Liver (tissue), 9 donors: Measurements from ENCODE around the gene INPP5A. TPM values are rescaled to one million over a fixed set of nuclear protein-coding genes. Genes with fewer than 3 reads are reported as not detected.

ENCODE experiments used
- DNase-seq: peaks from one replicate; pipeline ENCODE4 v3.0.0-alpha.2; 2017; ENCODE audit warnings: low spot score
- H3K27ac ChIP-seq, 2 donors: one replicate each; pipeline ENCODE4 v1.7.0; 2013; ENCODE audit warnings: inconsistent platforms in 2 of 2, low read length in 2 of 2, control low read depth in 1 of 2, low read depth in 1 of 2, mild to moderate bottlenecking in 1 of 2
- H3K27me3 ChIP-seq, 4 donors: one replicate each; pipeline versions ENCODE4 v1.6.1 to v1.7.0; 2013; ENCODE audit warnings: low read length in 3 of 4, inconsistent platforms in 1 of 4, mild to moderate bottlenecking in 1 of 4, moderate library complexity in 1 of 4; ENCODE audit not compliant: control insufficient read depth in 4 of 4, insufficient read depth in 4 of 4
- H3K36me3 ChIP-seq, 4 donors: one replicate each; pipeline versions ENCODE4 v1.6.1 to v1.7.0; 2013; ENCODE audit warnings: low read length in 3 of 4, mild to moderate bottlenecking in 3 of 4, low read depth in 1 of 4, moderate library complexity in 1 of 4; ENCODE audit not compliant: control insufficient read depth in 4 of 4, insufficient read depth in 3 of 4
- H3K4me1 ChIP-seq, 4 donors: one replicate each; pipeline versions ENCODE4 v1.6.1 to v1.7.0; 2013; ENCODE audit warnings: low read length in 3 of 4, mild to moderate bottlenecking in 3 of 4, moderate library complexity in 1 of 4; ENCODE audit not compliant: control insufficient read depth in 4 of 4, insufficient read depth in 4 of 4
- H3K4me3 ChIP-seq, 3 donors: one replicate each; pipeline versions ENCODE4 v1.6.1 to v1.7.0; 2013; ENCODE audit warnings: low read length in 3 of 3, control low read depth in 1 of 3, low read depth in 1 of 3, mild to moderate bottlenecking in 1 of 3
- H3K9ac ChIP-seq, 2 donors: one replicate each; pipeline ENCODE4 v1.7.0; 2013; ENCODE audit warnings: low read length in 2 of 2, mild to moderate bottlenecking in 2 of 2, moderate library complexity in 2 of 2, control low read depth in 1 of 2, low read depth in 1 of 2
- H3K9me3 ChIP-seq, 4 donors: one replicate each; pipeline versions ENCODE4 v1.6.1 to v1.7.0; 2013; ENCODE audit warnings: low read length in 3 of 4; ENCODE audit not compliant: control insufficient read depth in 4 of 4
- EGR1 ChIP-seq, 2 donors: IDR thresholded peaks; 2 replicates each; pipeline ENCODE4 v1.6.1; 2016 to 2018; ENCODE audit warnings: antibody characterized with exemption in 2 of 2, low read depth in 2 of 2
- FOXA1 ChIP-seq: IDR thresholded peaks from 2 replicates; pipeline ENCODE4 v1.6.1; 2016; ENCODE audit warnings: antibody characterized with exemption
- FOXA2 ChIP-seq: IDR thresholded peaks from 2 replicates; pipeline ENCODE4 v1.6.1; 2016; ENCODE audit warnings: antibody characterized with exemption
- GABPA ChIP-seq, 2 donors: IDR thresholded peaks in 1 of 2; conservative IDR thresholded peaks in 1 of 2; 2 replicates each; pipeline ENCODE4 v1.6.1; 2016; ENCODE audit warnings: antibody characterized with exemption in 2 of 2, mild to moderate bottlenecking in 1 of 2, moderate library complexity in 1 of 2
- HNF4A ChIP-seq, 2 donors: conservative IDR thresholded peaks; 2 replicates each; pipeline ENCODE4 v1.6.1; 2016; ENCODE audit warnings: antibody characterized with exemption in 2 of 2, mild to moderate bottlenecking in 2 of 2
- HNF4G ChIP-seq: IDR thresholded peaks from 2 replicates; pipeline ENCODE4 v1.6.1; 2016; ENCODE audit warnings: antibody characterized with exemption
- JUND ChIP-seq, 2 donors: IDR thresholded peaks; 2 replicates each; pipeline ENCODE4 v1.6.1; 2016; ENCODE audit warnings: antibody characterized with exemption in 2 of 2
- NR2F2 ChIP-seq: IDR thresholded peaks from 2 replicates; pipeline ENCODE4 v1.6.1; 2016; ENCODE audit warnings: antibody characterized with exemption
- RAD21 ChIP-seq, 2 donors: IDR thresholded peaks; 2 replicates each; pipeline ENCODE4 v1.6.1; 2016; ENCODE audit warnings: antibody characterized with exemption in 2 of 2, mild to moderate bottlenecking in 2 of 2
- RXRA ChIP-seq, 2 donors: IDR thresholded peaks; 2 replicates each; pipeline ENCODE4 v1.6.1; 2017 to 2018; ENCODE audit warnings: antibody characterized with exemption in 2 of 2, mild to moderate bottlenecking in 1 of 2
- SP1 ChIP-seq: IDR thresholded peaks from 2 replicates; pipeline ENCODE4 v1.6.1; 2018; ENCODE audit warnings: antibody characterized with exemption, mild to moderate bottlenecking
- TAF1 ChIP-seq: conservative IDR thresholded peaks from 2 replicates; pipeline ENCODE4 v1.6.1; 2016; ENCODE audit warnings: antibody characterized with exemption, mild to moderate bottlenecking
- YY1 ChIP-seq: IDR thresholded peaks from 2 replicates; pipeline ENCODE4 v1.6.1; 2016; ENCODE audit warnings: antibody characterized with exemption, mild to moderate bottlenecking
- WGBS: extraction: QIAGEN DNeasy Blood & Tissue Kit; methylation state at CpG from one replicate; pipeline ENCODE4 v1.1.7; 2013; 5-methylcytosine and 5-hydroxymethylcytosine counted together
- polyA plus RNA-seq, 2 donors: library from polyadenylated mRNA; stranded (reverse) in 1 of 2; unstranded in 1 of 2; fragments of 200-250 nt in 1 of 2; fragments of >200 nt in 1 of 2; fragmentation: Nextera tagmentation in 1 of 2; extraction: Ambion mirVana in 1 of 2; gene quantifications; one replicate each; pipeline versions ENCODE4 v1.2.1 to v1.2.3, GENCODE V29; 2013 to 2015
- total RNA-seq, 2 donors: library from RNA; depleted of rRNA; stranded (reverse); fragments of >200 nt; gene quantifications; one replicate each; pipeline ENCODE4 v1.2.3, GENCODE V29; 2014
- TF ChIP-seq, protein P1 (sequence below): IDR thresholded peaks from 2 replicates; pipeline ENCODE4 v1.6.1; 2016; ENCODE audit warnings: antibody characterized with exemption
- TF ChIP-seq, protein P2 (sequence below): fragments of 150-350 bp; IDR thresholded peaks from 2 replicates; pipeline ENCODE4 v1.5.1; 2017; ENCODE audit warnings: improper control_type of control experiment, low read depth, low read length; ENCODE audit not compliant: missing input control
- TF ChIP-seq, protein P3 (sequence below): IDR thresholded peaks from 2 replicates; pipeline ENCODE4 v1.6.1; 2016; ENCODE audit warnings: antibody characterized with exemption, mild to moderate bottlenecking
- TF ChIP-seq, protein P4 (sequence below): IDR thresholded peaks from 2 replicates; pipeline ENCODE4 v1.6.1; 2016; ENCODE audit warnings: antibody characterized with exemption
- TF ChIP-seq, protein P5 (sequence below): IDR thresholded peaks from 2 replicates; pipeline ENCODE4 v1.6.1; 2016; ENCODE audit warnings: antibody characterized with exemption
- donor health status: healthy.
- donor health status: healthy.
- donor health status: healthy.
- donor health status: healthy.
- donor health status: healthy.

The INPP5A gene
- total and polyA plus RNA-seq, 4 donors: 4.3 to 26.5 (median 10.9) TPM

DNA sequence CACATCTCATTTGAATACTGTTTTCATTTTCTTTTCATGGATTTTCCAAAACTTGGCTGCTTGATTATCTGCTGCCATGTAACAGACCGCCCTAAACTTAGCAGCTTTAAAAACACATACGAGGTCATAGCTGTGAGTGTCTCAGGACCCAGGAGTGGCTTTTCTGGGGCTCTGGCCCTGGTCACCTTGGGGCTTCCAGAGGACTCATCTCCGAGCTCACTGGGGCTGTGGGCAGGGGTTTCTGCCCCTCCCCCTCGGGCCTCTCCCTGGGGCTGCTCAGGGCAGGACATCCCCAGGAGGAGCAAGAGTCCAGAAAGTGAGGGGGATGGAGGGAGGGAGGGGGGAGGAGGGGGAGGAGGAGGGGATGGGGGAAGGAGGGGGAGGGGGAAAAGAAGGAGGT is 171.3 kb downstream of the INPP5A start:
- no peak overlapping the region for H3K4me3 ChIP-seq
- peaks cover 3 to 25% (median 7%) of the 10 kb centered on the region in 4 donors for H3K36me3 ChIP-seq
- no peak for DNase-seq
- no peak for TF ChIP-seq EGR1 (IDR thresholded peaks at IDR 0.05; ENCODE audit: low read depth in 2 of 2)
- no peak for TF ChIP-seq SP1
- TF ChIP-seq, protein P1, sequence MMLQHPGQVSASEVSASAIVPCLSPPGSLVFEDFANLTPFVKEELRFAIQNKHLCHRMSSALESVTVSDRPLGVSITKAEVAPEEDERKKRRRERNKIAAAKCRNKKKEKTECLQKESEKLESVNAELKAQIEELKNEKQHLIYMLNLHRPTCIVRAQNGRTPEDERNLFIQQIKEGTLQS: no peak
- TF ChIP-seq, protein P2, sequence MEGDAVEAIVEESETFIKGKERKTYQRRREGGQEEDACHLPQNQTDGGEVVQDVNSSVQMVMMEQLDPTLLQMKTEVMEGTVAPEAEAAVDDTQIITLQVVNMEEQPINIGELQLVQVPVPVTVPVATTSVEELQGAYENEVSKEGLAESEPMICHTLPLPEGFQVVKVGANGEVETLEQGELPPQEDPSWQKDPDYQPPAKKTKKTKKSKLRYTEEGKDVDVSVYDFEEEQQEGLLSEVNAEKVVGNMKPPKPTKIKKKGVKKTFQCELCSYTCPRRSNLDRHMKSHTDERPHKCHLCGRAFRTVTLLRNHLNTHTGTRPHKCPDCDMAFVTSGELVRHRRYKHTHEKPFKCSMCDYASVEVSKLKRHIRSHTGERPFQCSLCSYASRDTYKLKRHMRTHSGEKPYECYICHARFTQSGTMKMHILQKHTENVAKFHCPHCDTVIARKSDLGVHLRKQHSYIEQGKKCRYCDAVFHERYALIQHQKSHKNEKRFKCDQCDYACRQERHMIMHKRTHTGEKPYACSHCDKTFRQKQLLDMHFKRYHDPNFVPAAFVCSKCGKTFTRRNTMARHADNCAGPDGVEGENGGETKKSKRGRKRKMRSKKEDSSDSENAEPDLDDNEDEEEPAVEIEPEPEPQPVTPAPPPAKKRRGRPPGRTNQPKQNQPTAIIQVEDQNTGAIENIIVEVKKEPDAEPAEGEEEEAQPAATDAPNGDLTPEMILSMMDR: no peak
- TF ChIP-seq, protein P3, sequence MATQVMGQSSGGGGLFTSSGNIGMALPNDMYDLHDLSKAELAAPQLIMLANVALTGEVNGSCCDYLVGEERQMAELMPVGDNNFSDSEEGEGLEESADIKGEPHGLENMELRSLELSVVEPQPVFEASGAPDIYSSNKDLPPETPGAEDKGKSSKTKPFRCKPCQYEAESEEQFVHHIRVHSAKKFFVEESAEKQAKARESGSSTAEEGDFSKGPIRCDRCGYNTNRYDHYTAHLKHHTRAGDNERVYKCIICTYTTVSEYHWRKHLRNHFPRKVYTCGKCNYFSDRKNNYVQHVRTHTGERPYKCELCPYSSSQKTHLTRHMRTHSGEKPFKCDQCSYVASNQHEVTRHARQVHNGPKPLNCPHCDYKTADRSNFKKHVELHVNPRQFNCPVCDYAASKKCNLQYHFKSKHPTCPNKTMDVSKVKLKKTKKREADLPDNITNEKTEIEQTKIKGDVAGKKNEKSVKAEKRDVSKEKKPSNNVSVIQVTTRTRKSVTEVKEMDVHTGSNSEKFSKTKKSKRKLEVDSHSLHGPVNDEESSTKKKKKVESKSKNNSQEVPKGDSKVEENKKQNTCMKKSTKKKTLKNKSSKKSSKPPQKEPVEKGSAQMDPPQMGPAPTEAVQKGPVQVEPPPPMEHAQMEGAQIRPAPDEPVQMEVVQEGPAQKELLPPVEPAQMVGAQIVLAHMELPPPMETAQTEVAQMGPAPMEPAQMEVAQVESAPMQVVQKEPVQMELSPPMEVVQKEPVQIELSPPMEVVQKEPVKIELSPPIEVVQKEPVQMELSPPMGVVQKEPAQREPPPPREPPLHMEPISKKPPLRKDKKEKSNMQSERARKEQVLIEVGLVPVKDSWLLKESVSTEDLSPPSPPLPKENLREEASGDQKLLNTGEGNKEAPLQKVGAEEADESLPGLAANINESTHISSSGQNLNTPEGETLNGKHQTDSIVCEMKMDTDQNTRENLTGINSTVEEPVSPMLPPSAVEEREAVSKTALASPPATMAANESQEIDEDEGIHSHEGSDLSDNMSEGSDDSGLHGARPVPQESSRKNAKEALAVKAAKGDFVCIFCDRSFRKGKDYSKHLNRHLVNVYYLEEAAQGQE: no peak
- TF ChIP-seq HNF4G: no peak
- TF ChIP-seq FOXA1: no peak
- no peak for TF ChIP-seq NR2F2
- TF ChIP-seq, protein P4, sequence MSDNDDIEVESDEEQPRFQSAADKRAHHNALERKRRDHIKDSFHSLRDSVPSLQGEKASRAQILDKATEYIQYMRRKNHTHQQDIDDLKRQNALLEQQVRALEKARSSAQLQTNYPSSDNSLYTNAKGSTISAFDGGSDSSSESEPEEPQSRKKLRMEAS: no peak
- no peak for TF ChIP-seq TAF1
- no peak for TF ChIP-seq HNF4A (conservative IDR thresholded peaks at IDR 0.05)
- no peak for TF ChIP-seq RAD21 (IDR thresholded peaks at IDR 0.05)
- TF ChIP-seq, protein P5, sequence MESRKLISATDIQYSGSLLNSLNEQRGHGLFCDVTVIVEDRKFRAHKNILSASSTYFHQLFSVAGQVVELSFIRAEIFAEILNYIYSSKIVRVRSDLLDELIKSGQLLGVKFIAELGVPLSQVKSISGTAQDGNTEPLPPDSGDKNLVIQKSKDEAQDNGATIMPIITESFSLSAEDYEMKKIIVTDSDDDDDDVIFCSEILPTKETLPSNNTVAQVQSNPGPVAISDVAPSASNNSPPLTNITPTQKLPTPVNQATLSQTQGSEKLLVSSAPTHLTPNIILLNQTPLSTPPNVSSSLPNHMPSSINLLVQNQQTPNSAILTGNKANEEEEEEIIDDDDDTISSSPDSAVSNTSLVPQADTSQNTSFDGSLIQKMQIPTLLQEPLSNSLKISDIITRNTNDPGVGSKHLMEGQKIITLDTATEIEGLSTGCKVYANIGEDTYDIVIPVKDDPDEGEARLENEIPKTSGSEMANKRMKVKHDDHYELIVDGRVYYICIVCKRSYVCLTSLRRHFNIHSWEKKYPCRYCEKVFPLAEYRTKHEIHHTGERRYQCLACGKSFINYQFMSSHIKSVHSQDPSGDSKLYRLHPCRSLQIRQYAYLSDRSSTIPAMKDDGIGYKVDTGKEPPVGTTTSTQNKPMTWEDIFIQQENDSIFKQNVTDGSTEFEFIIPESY: no peak
- TF ChIP-seq GABPA (IDR thresholded peaks at IDR 0.05 in 1 of 2, conservative IDR thresholded peaks at IDR 0.05 in 1 of 2): no peak
- TF ChIP-seq RXRA (IDR thresholded peaks at IDR 0.05): no peak
- no peak for TF ChIP-seq FOXA2
- TF ChIP-seq JUND (IDR thresholded peaks at IDR 0.05): no peak
- TF ChIP-seq YY1: no peak
- no peaks in the 10 kb centered on the region for H3K9me3 ChIP-seq
- H3K27me3 ChIP-seq: no peaks in the 10 kb centered on the region
- H3K4me1 ChIP-seq: peaks cover 0 to 10% (median 3%) of the 10 kb centered on the region in 4 donors
- 94% methylated on average over 4 of the region's 4 CpGs for WGBS
- H3K27ac ChIP-seq: no peak overlapping the region
- H3K9ac ChIP-seq: no peak overlapping the region
